Erythroblast (primary cell): Measurements from ENCODE around the gene HSP90AA1.

Experiments used
- DNase-seq, 2 experiments: peaks; one replicate each; lab custom pipeline; 2025; lab: John Stamatoyannopoulos, UW
- GATA1 ChIP-seq: IDR thresholded peaks from 2 replicates; pipeline ENCODE4 v1.6.1; 2011; ENCODE audit warnings: low read depth, mild to moderate bottlenecking, control low read depth, low read length, moderate library complexity
- POLR2A ChIP-seq: IDR thresholded peaks from 2 replicates; pipeline ENCODE4 v1.6.1; 2011; ENCODE audit warnings: mild to moderate bottlenecking, low read length

The HSP90AA1 gene

GRCh38 chr14:102105369-102105768, 18.5 kb upstream of the HSP90AA1 start:
- TF ChIP-seq GATA1 (no peak), POLR2A (no peak)
- DNase-seq: no peak

- no peak for DNase-seq
These were observed 16.3 kb upstream of the HSP90AA1 start for GRCh38 chr14:102103062-102103695.

GRCh38 chr14:102097441-102098135, 10.7 kb upstream of the HSP90AA1 start:
- no peak for TF ChIP-seq GATA1
- no peak for TF ChIP-seq POLR2A
- DNase-seq: no peak

More at GRCh38 chr14:102103062-102103695, 16.3 kb upstream of the HSP90AA1 start:
- TF ChIP-seq GATA1 (no peak), POLR2A (no peak)

- DNase-seq: peak; percentile 77 to 85
- no peak for TF ChIP-seq POLR2A
- TF ChIP-seq GATA1: no peak
These were observed 9.8 kb upstream of the HSP90AA1 start for GRCh38 chr14:102096569-102097188.

GRCh38 chr14:102095871-102096568, 9.2 kb upstream of the HSP90AA1 start:
- TF ChIP-seq POLR2A: no peak
- no peak for TF ChIP-seq GATA1
- no peak for DNase-seq

GRCh38 chr14:102095231-102095870, 8.5 kb upstream of the HSP90AA1 start:
- TF ChIP-seq GATA1: no peak
- TF ChIP-seq POLR2A: no peak
- peak in 1 of 2 experiments; percentile 32 for DNase-seq

GRCh38 chr14:102094101-102094500, 7.3 kb upstream of the HSP90AA1 start:
- DNase-seq: peak; percentile 82 to 89

GRCh38 chr14:102092806-102093205, 6.0 kb upstream of the HSP90AA1 start:
- DNase-seq: no peak
- TF ChIP-seq GATA1 (no peak), POLR2A (no peak)

More at GRCh38 chr14:102094101-102094500, 7.3 kb upstream of the HSP90AA1 start:
- no peak for TF ChIP-seq POLR2A
- no peak for TF ChIP-seq GATA1

GRCh38 chr14:102090713-102091112, 3.9 kb upstream of the HSP90AA1 start:
- TF ChIP-seq GATA1 (no peak), POLR2A (no peak)
- DNase-seq: no peak

GRCh38 chr14:102089621-102090343, 2.9 kb upstream of the HSP90AA1 start:
- no peak for DNase-seq
- TF ChIP-seq GATA1 (no peak), POLR2A (no peak)

- peak; percentile 66 to 67 for DNase-seq
- no peak for TF ChIP-seq GATA1
- peak; percentile 24 for TF ChIP-seq POLR2A
These were observed 1.4 kb upstream of the HSP90AA1 start for GRCh38 chr14:102088012-102088792.

GRCh38 chr14:102087762-102088011, 843 bp upstream of the HSP90AA1 start:
- DNase-seq: no peak
- TF ChIP-seq GATA1 (no peak), POLR2A (no peak)

GRCh38 chr14:102086709-102086971, 204 bp downstream of the HSP90AA1 start:
- DNase-seq: no peak
- no peak for TF ChIP-seq GATA1
- TF ChIP-seq POLR2A: no peak
